T47D (cell line): ENCODE data around the gene THNSL1.
"Not testable (repeated sequence)": the region's sequence is repeated elsewhere in the genome, so short reads cannot be mapped to it uniquely, and the experiment has no call there.

Source experiments
- DNase-seq, 2 experiments: peaks; one replicate each; pipeline versions ENCODE4 v3.0.0 to v3.0.0-alpha.2; 2011 to 2012; ENCODE audit warnings: low read depth in 1 of 2, low spot score in 1 of 2
- JUND ChIP-seq: IDR thresholded peaks from 2 replicates; pipeline ENCODE4 v1.6.1; 2012; ENCODE audit warnings: low read depth
- in situ Hi-C: cut with HindIII; loops from 2 replicates; pipeline ENCODE4 v1.10.0; 2016; ENCODE audit warnings: low sequenced_read_pairs, low pct_unique_long_range_greater_than_20kb

Gene THNSL1

GRCh38 chr10:24984906-24985305 is 31.5 kb upstream of the THNSL1 start:
- in situ Hi-C loops, result no loop called here
- no peak for DNase-seq
- TF ChIP-seq JUND, result no peak

DNA sequence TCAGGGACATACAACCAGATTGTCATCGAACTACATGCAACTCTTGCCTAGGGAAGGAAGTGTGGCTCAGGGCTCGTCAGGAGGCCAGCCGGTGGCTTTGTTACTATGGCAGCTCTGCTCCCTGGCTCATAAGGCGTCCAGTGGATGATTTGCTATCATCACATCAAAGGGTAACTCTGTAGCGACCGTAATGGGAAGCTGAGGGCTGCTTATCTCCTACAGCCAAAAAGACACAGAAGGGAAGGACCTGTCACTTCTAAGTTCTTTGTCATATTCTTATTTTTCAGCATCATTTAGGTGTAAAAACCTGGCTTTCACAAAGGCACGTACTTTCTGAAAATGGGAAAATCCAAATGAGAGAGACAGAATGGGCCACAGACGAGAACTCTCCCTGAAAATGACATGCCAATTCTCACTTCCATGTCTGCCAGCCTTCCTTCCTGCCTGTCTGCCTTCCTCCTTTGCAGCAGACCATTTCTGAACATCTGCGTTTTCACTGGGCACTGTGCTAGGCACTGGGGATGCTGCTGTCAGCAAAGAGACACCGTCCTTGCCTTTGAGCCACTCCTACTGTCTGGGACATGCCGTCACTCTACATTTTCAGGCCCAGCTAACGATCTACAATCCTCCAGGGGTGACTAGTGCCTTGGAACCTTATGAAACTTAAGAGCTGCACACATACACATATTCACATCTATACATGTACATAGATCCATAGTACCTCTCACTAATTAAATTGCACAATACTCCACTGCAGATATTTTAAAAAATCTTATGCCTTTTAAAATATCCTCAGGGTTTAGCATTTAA is 27.4 kb upstream of the THNSL1 start:
- DNase-seq, result no peak
- in situ Hi-C loops, result no loop called here
- no peak for TF ChIP-seq JUND

- DNase-seq, result no peak
- in situ Hi-C loops, result no loop called here
- no peak for TF ChIP-seq JUND
Observed at GRCh38 chr10:24989867-24990266, 26.5 kb upstream of the THNSL1 start.

DNA sequence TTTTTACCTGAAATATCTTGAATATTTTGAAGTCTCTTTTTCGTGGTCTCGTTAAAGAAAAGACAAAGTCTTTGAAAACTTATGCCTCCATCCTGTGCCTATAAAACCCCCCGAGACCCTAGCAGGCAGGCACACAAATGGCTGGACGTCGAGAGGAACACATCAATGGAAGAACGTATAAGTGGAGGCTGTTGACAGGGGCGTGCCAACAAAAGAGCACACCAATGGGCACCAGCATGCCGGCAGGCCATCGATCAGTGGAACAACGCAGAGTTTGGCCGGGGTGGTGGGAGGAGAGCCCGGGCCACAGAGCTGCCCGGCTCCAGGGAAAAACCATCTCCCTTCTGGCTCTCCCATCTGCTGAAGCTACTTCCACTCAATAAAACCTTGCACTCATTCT is 25.1 kb upstream of the THNSL1 start:
- in situ Hi-C loops, result no loop called here
- TF ChIP-seq JUND, result no peak
- no peak for DNase-seq

GRCh38 chr10:24992512-24993133 is 23.8 kb upstream of the THNSL1 start:
- in situ Hi-C loops, result no loop called here
- no peak for TF ChIP-seq JUND
- no peak for DNase-seq

GRCh38 chr10:24993237-24993958 is 23.0 kb upstream of the THNSL1 start:
- DNase-seq, result no peak
- no peak for TF ChIP-seq JUND
- in situ Hi-C loops, result no loop called here

DNA sequence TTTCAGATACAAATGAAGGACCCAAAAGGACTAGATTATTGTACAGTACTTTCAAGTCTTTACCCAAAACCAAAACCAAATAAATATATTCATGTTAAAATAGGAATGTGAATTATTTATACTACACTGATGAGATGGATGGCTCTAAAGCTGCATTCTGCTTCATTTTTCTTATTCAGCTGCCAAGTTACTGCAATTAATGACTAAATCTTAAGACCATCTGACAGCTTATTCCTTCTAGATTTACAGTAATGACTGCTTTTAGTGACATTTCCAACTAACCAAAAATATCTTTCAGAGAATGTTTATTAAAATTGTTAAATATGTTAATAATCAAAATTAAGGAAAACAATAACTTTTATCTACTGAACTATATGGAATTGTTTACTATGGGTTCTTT is 21.3 kb upstream of the THNSL1 start:
- no peak for TF ChIP-seq JUND
- DNase-seq, result no peak
- in situ Hi-C loops, result no loop called here

- no peak for TF ChIP-seq JUND
- no peak for DNase-seq
- in situ Hi-C loops, result no loop called here
Observed at GRCh38 chr10:24998044-24998443, 18.4 kb upstream of the THNSL1 start.

GRCh38 chr10:25011591-25011990 is 4.8 kb upstream of the THNSL1 start:
- in situ Hi-C loops, DNase-seq: not testable (repeated sequence)

DNA sequence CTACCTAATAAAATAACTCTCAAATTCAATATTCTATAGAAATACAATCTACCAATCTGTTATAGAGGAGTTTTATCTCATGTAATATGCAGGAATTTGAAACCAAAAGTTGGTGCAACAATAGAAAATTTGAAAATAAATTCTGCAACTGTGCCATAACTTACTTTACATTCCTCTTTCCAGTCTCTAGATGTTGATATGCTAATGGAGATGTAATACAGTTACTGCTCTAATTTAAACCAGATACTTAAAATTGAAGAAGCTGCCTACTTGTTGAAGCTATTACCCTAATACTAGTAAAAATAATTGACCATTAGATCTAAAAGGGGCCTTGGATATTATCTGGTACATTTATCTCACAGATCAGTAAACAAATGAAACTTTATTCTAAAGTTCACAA is 1.8 kb upstream of the THNSL1 start:
- in situ Hi-C loops, result no loop called here
- no peak for TF ChIP-seq JUND
- no peak for DNase-seq

DNA sequence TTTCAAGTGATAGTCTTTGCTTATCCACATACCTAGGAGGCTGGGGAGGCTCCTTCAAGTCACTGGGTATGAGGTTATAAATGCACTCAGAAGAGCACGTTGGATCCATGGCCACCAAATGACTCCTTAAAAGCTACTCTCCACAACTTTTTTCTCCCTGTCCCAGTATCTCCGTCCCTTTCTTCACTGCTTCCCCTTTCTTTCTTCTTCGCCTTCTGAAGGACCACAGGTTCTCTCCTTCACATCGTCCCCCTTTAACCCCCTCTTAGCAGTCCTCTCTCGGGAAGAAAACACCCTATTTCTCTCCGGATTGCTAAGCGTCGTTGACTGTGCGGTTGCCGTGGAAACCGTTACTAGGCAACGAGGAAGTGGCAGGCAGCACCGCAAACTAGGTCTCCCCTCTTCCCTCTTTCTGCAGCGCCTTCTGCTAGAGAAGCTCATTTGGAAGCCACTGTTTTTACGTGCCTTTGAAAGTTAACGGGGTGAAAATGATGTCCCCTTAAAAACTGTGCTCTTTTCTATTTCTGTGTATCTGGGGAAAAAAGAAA is 510 bp upstream of the THNSL1 start, which contains the start of gene ENKUR:
TSS of gene ENKUR (minus strand) at position 331 of the 548 bp plus-strand sequence. CDS start at position 109, 222 bp downstream.
- TF ChIP-seq JUND, result no peak
- in situ Hi-C loops, result no loop called here
- DNase-seq, result peak; percentile 49 to 92

DNA sequence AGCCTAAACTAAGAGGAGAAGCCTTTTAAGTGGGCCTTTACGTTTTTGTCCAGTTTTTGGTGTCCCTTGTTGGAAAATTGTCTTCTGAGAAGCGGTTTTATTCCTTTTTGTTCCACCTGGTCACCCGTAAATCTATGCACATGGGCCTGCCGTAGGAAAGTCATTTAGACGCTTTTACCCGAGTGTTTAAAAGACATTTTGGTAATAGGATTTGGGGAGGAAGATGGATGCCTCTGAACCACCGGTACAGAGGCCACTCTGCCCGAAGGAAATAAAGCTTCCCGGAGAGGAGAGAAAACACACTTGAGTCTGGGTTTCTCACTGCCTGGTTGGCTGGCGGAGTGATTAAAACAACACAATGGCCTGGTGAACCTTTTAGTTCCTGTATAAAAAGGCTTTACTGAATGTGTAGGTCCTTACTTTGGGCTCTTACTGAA is 760 bp downstream of the THNSL1 start:
- no peak for TF ChIP-seq JUND
- in situ Hi-C loops, result no loop called here

GRCh38 chr10:25017661-25018060 is 1.2 kb downstream of the THNSL1 start:
- in situ Hi-C loops, result no loop called here
- TF ChIP-seq JUND, result no peak
- no peak for DNase-seq

More for the DNA sequence above, 760 bp downstream of the THNSL1 start:
- no peak for DNase-seq
